ENCODE data around the gene KAZN. TPM values are rescaled to one million over a fixed set of nuclear protein-coding genes. Genes with fewer than 3 reads are reported as not detected.

Gene KAZN
- total RNA-seq, 1 donor from 2014 or later: 0.60 TPM

GRCh38 chr1:14929547-14930246 is 331.2 kb downstream of the KAZN start:
- DNase-seq (ENCODE audit: low read depth in 2 of 2): no peak

- no peak for DNase-seq (ENCODE audit: low read depth in 2 of 2)
Observed at GRCh38 chr1:14930247-14930965, 331.9 kb downstream of the KAZN start.

- DNase-seq (ENCODE audit: low read depth in 2 of 2): no peak
Observed at GRCh38 chr1:14932034-14932638, 333.7 kb downstream of the KAZN start.

- no peak for DNase-seq (ENCODE audit: low read depth in 2 of 2)
Observed at GRCh38 chr1:14934867-14935266, 336.4 kb downstream of the KAZN start.

GRCh38 chr1:14936815-14937214 is 338.3 kb downstream of the KAZN start:
- no peak for DNase-seq (ENCODE audit: low read depth in 2 of 2)

- DNase-seq (ENCODE audit: low read depth in 2 of 2): no peak
Observed at GRCh38 chr1:14937288-14937949, 338.9 kb downstream of the KAZN start.

GRCh38 chr1:14939527-14940284 is 341.2 kb downstream of the KAZN start:
- DNase-seq (ENCODE audit: low read depth in 2 of 2): peak in 1 of 2 donors; percentile 47

GRCh38 chr1:14940285-14940870 is 341.9 kb downstream of the KAZN start:
- no peak for DNase-seq (ENCODE audit: low read depth in 2 of 2)

- no peak for DNase-seq (ENCODE audit: low read depth in 2 of 2)
Observed at GRCh38 chr1:14941864-14942263, 343.4 kb downstream of the KAZN start.

GRCh38 chr1:14944471-14944985 is 346.0 kb downstream of the KAZN start:
- no peak for DNase-seq (ENCODE audit: low read depth in 2 of 2)

GRCh38 chr1:14945132-14946010 is 346.9 kb downstream of the KAZN start:
- peak; percentile 6 to 25 for DNase-seq (ENCODE audit: low read depth in 2 of 2)

- no peak for DNase-seq (ENCODE audit: low read depth in 2 of 2)
Observed at GRCh38 chr1:14946011-14946359, 347.5 kb downstream of the KAZN start.

GRCh38 chr1:14946684-14947238 is 348.3 kb downstream of the KAZN start:
- DNase-seq (ENCODE audit: low read depth in 2 of 2): peak in 1 of 2 donors; percentile 57

GRCh38 chr1:14947421-14947820 is 348.9 kb downstream of the KAZN start:
- no peak for DNase-seq (ENCODE audit: low read depth in 2 of 2)

- no peak for DNase-seq (ENCODE audit: low read depth in 2 of 2)
Observed at GRCh38 chr1:14948112-14948652, 349.7 kb downstream of the KAZN start.

- DNase-seq (ENCODE audit: low read depth in 2 of 2): no peak
Observed at GRCh38 chr1:14949270-14949835, 350.9 kb downstream of the KAZN start.

GRCh38 chr1:14949836-14950713 is 351.6 kb downstream of the KAZN start:
- no peak for DNase-seq (ENCODE audit: low read depth in 2 of 2)

GRCh38 chr1:14951766-14952165 is 353.3 kb downstream of the KAZN start:
- DNase-seq (ENCODE audit: low read depth in 2 of 2): no peak
